ENCODE results near the gene PLCB4.

Gene PLCB4

DNA sequence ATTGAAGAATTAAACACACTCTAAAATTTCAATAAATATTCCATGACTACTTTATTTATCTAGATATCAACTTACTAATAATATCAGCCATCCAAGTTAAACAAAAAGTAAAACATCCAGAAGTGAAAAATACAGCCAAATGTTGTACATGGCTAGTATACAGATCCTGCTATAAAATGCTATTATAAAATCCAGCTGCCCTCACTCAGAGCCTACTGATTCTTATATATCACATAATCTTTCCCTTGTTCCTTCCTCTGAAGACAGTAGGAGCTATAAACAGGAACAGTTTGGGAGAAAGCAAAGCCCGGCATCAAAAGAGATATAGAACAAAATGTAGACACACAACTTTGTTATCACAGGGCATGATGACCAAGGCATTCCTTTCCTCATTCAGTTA lies 212.9 kb downstream of the PLCB4 start:
- TF ChIP-seq, protein P1, sequence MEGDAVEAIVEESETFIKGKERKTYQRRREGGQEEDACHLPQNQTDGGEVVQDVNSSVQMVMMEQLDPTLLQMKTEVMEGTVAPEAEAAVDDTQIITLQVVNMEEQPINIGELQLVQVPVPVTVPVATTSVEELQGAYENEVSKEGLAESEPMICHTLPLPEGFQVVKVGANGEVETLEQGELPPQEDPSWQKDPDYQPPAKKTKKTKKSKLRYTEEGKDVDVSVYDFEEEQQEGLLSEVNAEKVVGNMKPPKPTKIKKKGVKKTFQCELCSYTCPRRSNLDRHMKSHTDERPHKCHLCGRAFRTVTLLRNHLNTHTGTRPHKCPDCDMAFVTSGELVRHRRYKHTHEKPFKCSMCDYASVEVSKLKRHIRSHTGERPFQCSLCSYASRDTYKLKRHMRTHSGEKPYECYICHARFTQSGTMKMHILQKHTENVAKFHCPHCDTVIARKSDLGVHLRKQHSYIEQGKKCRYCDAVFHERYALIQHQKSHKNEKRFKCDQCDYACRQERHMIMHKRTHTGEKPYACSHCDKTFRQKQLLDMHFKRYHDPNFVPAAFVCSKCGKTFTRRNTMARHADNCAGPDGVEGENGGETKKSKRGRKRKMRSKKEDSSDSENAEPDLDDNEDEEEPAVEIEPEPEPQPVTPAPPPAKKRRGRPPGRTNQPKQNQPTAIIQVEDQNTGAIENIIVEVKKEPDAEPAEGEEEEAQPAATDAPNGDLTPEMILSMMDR (IDR thresholded peaks at IDR 0.05; ENCODE audit: insufficient read depth, low read depth, low read length, missing control alignments): no peak
- no peak for DNase-seq (ENCODE audit: low read depth)
- no peak overlapping the region for H3K4me3 ChIP-seq (ENCODE audit: low read depth, low read length)

DNA sequence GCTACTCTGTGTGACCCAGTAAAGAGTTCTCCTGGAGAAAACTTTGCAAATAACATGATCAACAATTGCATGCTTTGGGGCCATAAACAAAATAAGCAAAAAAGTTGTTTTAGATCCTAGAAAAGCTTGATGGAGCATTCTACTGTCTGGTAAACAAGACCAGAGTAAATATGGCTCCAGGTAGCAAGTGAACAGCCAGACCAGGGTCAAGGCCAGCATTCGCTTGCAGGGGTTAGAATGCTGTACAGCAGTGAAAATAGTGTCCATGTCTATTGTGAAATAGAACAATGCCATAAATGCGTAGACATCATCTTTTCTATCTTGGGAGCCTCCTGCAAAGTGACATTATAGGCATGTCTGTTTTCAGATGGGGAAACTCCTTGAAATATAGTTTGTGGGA lies 216.7 kb downstream of the PLCB4 start:
- TF ChIP-seq, protein P1 (IDR thresholded peaks at IDR 0.05; ENCODE audit: insufficient read depth, low read depth, low read length, missing control alignments): no peak
- no peak overlapping the region for H3K4me3 ChIP-seq (ENCODE audit: low read depth, low read length)

DNA sequence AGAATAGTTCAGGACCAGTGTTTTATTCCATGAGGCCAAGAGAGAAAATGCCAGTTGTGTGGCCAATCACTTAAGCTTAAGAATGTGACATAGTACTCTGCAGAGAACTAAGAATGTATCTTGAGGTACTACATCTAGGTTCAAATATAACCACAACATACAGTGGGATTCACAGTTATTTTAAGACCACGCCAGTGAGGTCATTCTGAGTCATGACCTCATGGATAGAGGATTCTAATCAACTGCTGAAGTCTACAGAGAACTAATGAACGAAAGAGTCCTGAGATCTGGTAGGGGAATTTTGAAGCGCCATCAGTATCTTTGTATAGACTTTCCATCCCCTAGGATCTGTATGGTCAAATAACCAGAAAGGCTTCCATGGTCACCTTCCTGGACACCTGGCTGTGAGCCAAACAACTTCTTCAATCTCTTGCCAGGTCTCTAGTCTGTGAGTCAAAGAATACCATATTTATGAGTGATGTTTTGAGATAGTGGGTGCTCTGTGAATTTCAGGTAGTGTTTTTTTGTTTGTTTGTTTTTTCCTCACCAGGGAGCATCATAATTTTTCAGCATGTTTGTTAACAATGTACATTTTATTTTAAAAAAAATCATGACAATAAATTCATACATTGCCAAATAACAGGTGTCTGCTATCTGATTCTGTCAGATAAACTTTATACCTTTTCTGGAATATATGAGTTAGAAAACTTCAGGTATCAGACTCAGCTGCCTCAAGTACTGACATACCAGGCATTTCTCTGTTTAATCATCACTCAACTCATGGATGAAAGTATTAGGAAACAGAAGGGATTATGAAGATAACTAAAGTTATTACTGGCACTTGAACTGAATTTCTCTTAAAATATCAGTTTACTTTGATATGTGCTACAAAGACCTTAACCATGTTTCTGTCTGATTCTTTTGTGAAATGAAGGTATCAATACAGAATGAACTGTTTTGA lies 217.9 kb downstream of the PLCB4 start:
- H3K4me3 ChIP-seq (ENCODE audit: low read depth, low read length): no peak overlapping the region
- no peak for DNase-seq (ENCODE audit: low read depth)
- TF ChIP-seq, protein P1 (IDR thresholded peaks at IDR 0.05; ENCODE audit: insufficient read depth, low read depth, low read length, missing control alignments): no peak

More for the DNA sequence above, 216.7 kb downstream of the PLCB4 start:
- DNase-seq (ENCODE audit: low read depth): no peak

DNA sequence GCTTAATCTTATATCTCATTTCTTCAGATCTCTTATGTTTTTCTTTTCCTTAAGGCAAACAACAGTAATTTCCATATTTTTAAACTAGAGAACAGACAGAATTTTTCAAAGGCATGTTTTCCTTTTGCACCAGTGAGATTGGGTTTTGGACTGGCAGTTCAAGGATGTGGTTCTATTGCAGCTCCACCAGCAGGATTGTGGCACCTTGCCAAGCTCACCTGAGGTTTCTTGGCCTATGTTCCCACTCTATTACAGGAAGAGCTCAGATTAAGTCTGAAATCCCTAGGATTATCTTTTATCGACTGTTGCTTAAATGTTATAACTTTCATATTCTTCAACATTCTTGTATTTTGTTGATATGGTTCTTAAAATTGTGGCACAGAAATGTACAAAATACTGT lies 218.9 kb downstream of the PLCB4 start:
- DNase-seq (ENCODE audit: low read depth): no peak
- no peak overlapping the region for H3K4me3 ChIP-seq (ENCODE audit: low read depth, low read length)
- TF ChIP-seq, protein P1 (IDR thresholded peaks at IDR 0.05; ENCODE audit: insufficient read depth, low read depth, low read length, missing control alignments): no peak

DNA sequence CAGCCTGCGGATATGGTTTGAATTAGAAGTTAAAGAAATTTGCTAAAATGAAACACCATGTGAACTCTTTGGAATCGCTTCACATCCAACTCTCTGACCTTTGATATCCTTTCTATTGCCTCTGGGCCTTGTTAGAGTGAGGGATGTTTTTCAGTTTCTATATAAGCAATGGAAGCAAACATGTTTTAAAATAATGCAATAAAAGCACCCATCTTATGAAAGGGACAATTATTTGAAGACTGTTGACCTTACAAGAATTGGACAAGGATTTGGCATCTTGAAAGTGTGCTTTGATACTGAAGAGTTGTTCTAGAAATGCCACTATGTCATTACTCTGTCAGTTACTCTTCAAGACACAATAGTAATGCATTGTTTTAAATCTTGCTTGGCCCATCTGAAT lies 221.4 kb downstream of the PLCB4 start:
- no peak for DNase-seq (ENCODE audit: low read depth)

DNA sequence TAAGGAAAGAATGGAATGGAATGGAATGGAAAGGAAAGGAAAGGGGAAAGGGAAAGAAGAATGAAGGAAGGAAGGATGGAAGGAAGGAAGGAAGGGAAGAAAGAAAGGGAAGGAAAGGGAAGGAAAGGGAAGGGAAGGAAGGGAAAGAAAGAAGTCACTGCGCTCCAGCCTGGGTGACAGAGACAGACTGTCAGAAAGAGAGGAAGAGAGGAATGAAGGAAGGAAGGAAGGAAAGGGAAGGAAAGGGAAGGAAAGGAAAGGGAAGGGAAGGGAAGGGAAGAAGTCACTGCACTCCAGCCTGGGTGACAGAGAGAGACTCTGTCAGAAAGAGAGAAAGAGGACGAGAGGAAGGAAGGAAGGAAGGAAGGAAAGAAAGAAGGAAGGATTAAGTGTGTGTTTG lies 224.3 kb downstream of the PLCB4 start:
- no peak for DNase-seq (ENCODE audit: low read depth)
- TF ChIP-seq, protein P1 (IDR thresholded peaks at IDR 0.05; ENCODE audit: insufficient read depth, low read depth, low read length, missing control alignments): no peak
- H3K4me3 ChIP-seq (ENCODE audit: low read depth, low read length): no peak overlapping the region

More for the DNA sequence above, 221.4 kb downstream of the PLCB4 start:
- H3K4me3 ChIP-seq (ENCODE audit: low read depth, low read length): no peak overlapping the region
- TF ChIP-seq, protein P1 (IDR thresholded peaks at IDR 0.05; ENCODE audit: insufficient read depth, low read depth, low read length, missing control alignments): no peak

All from GM12865 (cell line).